HepG2 (cell line): Measurements from ENCODE around the gene ANGPTL7.

ENCODE experiments used
- AKNA ChIP-seq: sonication (generic); formaldehyde crosslinking; IDR thresholded peaks from 2 replicates; pipeline ENCODE4 v1.4.0; 2020; ENCODE audit warnings: missing genetic modification reagents, borderline replicate concordance
- ELF4 ChIP-seq: sonication (generic); formaldehyde crosslinking; IDR thresholded peaks from 2 replicates; pipeline ENCODE4 v1.5.0; 2020; ENCODE audit warnings: missing genetic modification reagents, mild to moderate bottlenecking, moderate library complexity, borderline replicate concordance
- JARID2 ChIP-seq: sonication (generic); formaldehyde crosslinking; IDR thresholded peaks from 2 replicates; pipeline ENCODE4 v1.8.1; 2023; ENCODE audit warnings: missing genetic modification reagents, inconsistent platforms; ENCODE audit not compliant: insufficient replicate concordance
- KLF6 ChIP-seq: IDR thresholded peaks from 2 replicates; pipeline ENCODE4 v1.8.0; 2016; ENCODE audit warnings: missing biosample characterization, missing genetic modification reagents
- LCORL ChIP-seq, 2 experiments: fragments of 450-650 bp in 1 of 2; sonication (generic) in 1 of 2; formaldehyde crosslinking in 1 of 2; IDR thresholded peaks; 2 replicates each; pipeline versions ENCODE4 v1.5.0 to v1.6.1; 2017 to 2020; ENCODE audit warnings: antibody characterized with exemption in 1 of 2, missing genetic modification reagents in 1 of 2
- PHB2 ChIP-seq: fragments of 450-650 bp; IDR thresholded peaks from 2 replicates; pipeline ENCODE4 v1.6.1; 2018; ENCODE audit not compliant: partially characterized antibody
- ZNF225 ChIP-seq: sonication (generic); formaldehyde crosslinking; IDR thresholded peaks from 2 replicates; pipeline ENCODE4 v1.4.0; 2020; ENCODE audit warnings: mild to moderate bottlenecking, missing genetic modification reagents

- TF ChIP-seq ELF4 (CRISPR knock-in tag): no peak
- no peak for TF ChIP-seq AKNA
- no peak for TF ChIP-seq KLF6
- no peak for TF ChIP-seq JARID2 (CRISPR knock-in tag)
- TF ChIP-seq PHB2: no peak
- TF ChIP-seq LCORL (IDR thresholded peaks at IDR 0.05): no peak
- no peak for TF ChIP-seq LCORL (CRISPR knock-in tag; IDR thresholded peaks at IDR 0.05)
- no peak for TF ChIP-seq ZNF225 (CRISPR knock-in tag)
These were observed 20.4 kb upstream of the ANGPTL7 start for GRCh38 chr1:11168731-11169130.
